ENCODE measurements around the gene MTSS2. TPM values are rescaled to one million over a fixed set of nuclear protein-coding genes. Genes with fewer than 3 reads are reported as not detected.

MTSS2 gene
- total RNA-seq, 1 donor = 24.0 TPM

- TF ChIP-seq CTCF (IDR thresholded peaks at IDR 0.05; ENCODE audit: insufficient read depth, low read length) = no peak
- no peak for DNase-seq (ENCODE audit: low read depth)
- H3K4me3 ChIP-seq (ENCODE audit: low read depth, low read length) = no peak overlapping the region
Measured at GRCh38 chr16:70695331-70696070, 9.6 kb upstream of the MTSS2 start.

- no peak for DNase-seq (ENCODE audit: low read depth)
- TF ChIP-seq CTCF (IDR thresholded peaks at IDR 0.05; ENCODE audit: insufficient read depth, low read length) = no peak
- H3K4me3 ChIP-seq (ENCODE audit: low read depth, low read length) = no peak overlapping the region
Measured at GRCh38 chr16:70694868-70695218, 9.0 kb upstream of the MTSS2 start.

- peak; percentile 72 for DNase-seq (ENCODE audit: low read depth)
- no peak for TF ChIP-seq CTCF (IDR thresholded peaks at IDR 0.05; ENCODE audit: insufficient read depth, low read length)
- H3K4me3 ChIP-seq (ENCODE audit: low read depth, low read length) = no peak overlapping the region
Measured at GRCh38 chr16:70694088-70694867, 8.4 kb upstream of the MTSS2 start.

- no peak for DNase-seq (ENCODE audit: low read depth)
- no peak for TF ChIP-seq CTCF (IDR thresholded peaks at IDR 0.05; ENCODE audit: insufficient read depth, low read length)
- no peak overlapping the region for H3K4me3 ChIP-seq (ENCODE audit: low read depth, low read length)
Measured at GRCh38 chr16:70692873-70693671, 7.2 kb upstream of the MTSS2 start.

- no peak for DNase-seq (ENCODE audit: low read depth)
- no peak for TF ChIP-seq CTCF (IDR thresholded peaks at IDR 0.05; ENCODE audit: insufficient read depth, low read length)
- H3K4me3 ChIP-seq (ENCODE audit: low read depth, low read length) = no peak overlapping the region
Measured at GRCh38 chr16:70692130-70692872, 6.4 kb upstream of the MTSS2 start.
